UCSD-AML1 (cell line): ENCODE data around the gene PHYKPL.
"Not testable (repeated sequence)": the region's sequence is repeated elsewhere in the genome, so short reads cannot be mapped to it uniquely, and the experiment has no call there.

ENCODE experiments used
- DNase-seq: peaks from one replicate; lab custom pipeline; 2025; ENCODE audit not compliant: unreplicated experiment; lab: John Stamatoyannopoulos, UW

Gene PHYKPL

DNA sequence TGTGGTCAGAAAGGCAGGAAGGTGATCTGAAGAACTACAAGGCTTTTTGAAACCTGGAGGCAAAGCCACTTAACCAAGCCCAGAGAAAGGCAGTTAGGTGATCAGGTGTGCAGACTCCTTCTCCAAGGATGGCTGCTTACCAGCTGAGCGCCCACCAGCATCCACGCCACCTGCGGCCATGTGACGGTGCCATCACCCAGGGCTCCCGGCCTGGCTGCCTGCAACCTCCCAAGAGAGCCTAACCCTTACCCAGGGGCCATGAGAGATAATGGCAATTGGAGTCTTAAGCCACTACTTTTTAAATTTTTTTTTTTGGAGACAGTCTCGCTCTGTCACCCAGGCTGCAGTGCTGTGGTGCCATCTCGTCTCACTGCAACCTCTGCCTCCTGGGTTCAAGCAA is 33.1 kb upstream of the PHYKPL start:
- DNase-seq: no peak

DNA sequence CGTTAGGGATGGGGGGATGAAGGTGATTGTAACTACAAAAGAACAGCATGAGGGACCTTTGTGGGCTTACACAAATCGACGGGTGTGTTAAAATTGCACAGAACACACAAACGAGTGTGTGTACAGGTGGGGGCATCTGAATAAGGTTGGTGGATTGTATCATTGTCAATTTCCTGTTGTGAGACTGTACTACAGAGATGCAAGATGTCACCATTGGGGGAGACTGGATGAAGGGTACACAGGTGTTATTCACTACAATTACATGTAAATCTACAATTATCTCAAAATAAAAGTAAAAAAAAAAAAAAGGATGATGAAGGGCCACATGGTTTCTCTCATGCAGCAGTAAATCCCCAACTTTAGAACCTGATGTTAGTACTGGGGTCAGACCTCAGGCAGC is 31.4 kb upstream of the PHYKPL start:
- no peak for DNase-seq

DNA sequence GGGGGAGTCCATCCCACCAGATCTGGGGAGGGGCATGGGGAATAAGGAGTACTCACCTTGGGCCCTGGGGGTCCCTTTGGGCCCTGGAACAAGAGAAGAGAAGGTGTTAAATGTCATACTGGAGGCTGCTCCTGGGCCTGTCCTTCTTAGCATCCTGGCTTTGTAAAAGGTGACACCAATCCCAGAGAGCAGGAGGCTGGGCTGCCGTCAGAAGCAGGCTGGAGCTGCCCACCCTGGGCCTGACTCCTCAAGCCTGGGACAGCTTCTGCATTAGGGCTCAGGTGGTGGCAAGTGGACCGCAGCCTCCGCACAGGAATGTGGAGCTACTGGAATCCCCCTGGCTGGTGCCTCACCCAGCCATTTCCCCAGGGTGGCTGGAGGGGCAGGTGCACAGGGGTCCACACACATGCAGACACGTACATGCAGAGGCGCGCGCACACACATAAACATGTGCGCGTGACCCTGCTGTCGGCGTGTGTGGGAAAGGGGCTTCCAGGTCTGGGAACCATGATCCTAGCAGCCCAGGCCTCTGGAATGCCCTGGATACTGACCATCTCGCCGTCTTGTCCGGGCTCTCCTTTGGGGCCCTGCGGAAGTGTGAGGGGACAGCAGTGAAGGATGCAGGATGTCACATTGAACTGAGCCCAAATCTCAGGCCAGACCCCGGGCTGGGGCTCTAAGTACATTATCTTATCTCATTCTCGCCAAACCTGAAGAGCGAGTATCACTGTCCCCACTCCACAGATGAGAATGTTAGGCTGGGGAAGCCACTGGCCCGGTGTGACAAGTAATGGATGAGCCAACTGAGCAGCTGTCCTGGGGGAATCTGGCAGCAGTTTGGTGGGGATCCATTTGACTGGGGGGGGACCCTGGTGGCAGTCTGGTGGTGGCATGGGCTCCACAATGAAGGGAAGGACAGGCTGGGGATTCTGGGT is 29.3 kb upstream of the PHYKPL start:
- no peak for DNase-seq

DNA sequence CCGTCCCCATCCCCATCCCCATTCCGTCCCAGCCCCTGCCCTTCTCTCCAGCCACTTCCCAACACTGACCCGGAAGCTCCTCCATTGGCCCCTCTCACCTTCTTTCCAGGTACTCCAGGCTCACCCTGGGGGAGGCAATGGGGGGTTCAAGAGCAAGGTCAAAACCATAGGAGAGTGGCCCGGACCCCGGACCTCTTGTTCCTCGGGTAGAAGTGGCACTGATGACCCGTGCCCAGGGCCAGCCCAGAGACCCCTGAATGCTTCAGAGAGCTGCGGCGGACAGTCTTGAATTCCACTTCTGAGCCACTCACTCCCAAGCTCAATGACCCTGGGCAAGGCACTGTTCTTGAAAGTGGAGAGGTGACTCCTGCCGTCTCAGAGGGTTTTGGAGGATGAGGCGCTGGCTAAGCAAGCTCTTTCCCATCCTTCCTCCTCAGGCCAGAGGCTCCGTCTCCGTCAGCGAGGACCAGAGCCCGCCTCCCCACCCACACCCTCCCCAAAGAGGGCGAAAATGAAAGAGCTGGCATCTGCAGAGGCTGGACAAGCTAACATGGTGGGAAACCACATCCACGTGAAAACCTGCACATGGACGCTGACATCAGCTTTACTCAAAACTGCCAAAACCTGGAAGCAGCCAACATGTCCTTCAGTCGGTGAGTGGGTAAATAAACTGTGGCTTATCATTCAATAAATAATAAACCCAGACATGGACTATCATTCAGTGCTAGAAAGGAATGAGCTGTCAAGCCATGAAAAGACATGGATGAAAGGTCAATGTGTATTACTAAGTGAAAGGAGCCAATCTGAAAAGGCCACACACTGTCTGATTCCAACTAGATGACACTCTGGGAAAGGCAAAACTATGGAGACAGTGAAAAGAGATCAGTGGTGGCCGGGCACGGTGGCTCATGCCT is 27.3 kb upstream of the PHYKPL start:
- no peak for DNase-seq

DNA sequence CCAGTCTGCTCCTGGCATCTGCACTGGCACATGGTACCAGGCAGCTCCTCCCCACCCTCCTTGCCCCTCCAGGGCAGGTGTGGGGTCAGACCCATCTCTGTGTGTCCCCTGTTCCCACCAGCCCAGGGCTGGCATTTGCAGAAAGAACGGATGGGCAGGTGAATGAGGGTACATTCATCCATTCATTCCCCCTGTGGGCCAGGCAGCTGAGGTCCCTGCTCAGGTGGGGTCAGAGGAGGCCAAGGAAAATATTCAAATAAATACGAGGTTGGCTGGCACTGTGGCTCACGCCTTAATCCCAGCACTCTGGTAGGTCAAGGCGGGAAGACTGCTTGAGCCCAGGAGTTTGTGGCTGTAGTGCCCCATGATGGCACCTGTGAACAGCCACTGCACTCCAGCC is 25.0 kb upstream of the PHYKPL start:
- DNase-seq: no peak

DNA sequence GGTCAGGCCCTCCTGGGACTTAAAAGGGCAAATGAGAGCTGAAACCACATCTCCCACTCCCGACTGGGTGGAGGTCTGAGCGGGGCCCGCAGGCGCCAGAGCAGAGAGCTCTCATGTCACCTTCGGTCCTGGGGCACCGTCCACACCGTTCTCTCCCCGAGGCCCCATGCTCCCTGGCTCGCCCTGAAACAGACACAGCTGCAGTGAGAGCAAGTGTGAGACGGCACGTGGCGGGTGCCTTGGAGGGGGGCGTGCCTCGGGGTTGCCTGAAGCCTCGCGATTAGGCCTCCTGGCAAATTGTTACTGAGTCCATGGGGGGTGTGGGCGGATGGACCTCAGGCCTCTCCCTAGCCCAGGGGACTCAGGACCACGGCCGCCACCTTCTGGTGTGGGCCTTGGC is 24.1 kb upstream of the PHYKPL start:
- DNase-seq: no peak

DNA sequence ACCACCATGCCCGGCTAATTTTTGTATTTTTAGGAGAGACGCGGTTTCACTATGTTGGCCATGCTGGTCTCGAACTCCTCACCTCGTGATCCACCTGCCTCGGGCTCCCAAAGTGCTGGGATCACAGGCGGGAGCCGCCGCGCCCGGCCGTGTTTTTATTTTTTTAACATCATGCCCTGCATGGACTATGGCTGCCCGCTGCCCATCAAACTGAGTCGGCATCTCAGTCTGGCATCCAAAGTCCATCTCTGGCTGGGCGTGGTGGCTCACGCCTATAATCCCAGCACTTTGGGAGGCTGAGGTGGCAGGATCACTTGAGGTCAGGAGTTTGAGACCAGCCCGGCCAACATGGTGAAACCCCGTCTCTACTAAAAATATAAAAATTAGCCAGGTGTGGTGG is 21.0 kb upstream of the PHYKPL start:
- DNase-seq: not testable (repeated sequence)

DNA sequence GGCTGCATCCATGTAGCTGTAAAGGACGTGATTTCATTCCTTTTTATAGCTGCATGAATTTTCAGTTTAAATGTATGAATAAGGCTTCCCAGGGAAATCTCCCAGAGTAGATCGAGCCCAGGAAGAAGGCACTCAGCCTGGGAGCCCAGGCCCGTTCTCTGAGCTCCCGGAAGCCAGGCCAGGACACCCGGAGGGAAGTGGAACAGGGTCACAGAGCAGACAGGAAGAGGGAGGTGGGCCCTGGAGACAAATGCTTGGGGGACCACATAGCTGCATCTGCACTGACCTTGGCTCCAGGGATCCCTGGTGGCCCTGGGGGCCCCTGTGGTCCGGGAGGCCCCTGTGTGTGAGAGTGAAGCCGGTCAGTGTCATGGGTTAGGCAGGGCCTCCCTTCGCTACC is 19.7 kb upstream of the PHYKPL start:
- DNase-seq: peak; percentile 37

DNA sequence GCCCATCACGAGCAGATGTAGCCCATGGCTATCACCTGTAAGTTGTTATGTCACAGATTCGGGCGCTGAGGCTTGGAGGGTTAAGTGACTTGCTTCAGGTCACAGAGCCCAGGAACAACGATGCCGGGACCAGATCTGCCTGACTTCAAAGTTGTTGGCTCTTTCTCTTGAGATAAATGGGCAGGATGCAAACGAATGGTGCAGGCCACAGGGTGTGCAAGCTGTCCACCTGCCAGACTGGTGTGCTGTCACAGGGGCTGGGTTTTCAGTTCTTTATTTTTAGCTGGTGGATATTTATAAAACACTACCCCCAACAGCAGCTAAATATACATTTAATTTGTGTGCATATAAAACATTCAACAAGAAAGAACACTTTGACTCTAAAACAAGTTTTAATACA is 17.7 kb upstream of the PHYKPL start:
- no peak for DNase-seq

DNA sequence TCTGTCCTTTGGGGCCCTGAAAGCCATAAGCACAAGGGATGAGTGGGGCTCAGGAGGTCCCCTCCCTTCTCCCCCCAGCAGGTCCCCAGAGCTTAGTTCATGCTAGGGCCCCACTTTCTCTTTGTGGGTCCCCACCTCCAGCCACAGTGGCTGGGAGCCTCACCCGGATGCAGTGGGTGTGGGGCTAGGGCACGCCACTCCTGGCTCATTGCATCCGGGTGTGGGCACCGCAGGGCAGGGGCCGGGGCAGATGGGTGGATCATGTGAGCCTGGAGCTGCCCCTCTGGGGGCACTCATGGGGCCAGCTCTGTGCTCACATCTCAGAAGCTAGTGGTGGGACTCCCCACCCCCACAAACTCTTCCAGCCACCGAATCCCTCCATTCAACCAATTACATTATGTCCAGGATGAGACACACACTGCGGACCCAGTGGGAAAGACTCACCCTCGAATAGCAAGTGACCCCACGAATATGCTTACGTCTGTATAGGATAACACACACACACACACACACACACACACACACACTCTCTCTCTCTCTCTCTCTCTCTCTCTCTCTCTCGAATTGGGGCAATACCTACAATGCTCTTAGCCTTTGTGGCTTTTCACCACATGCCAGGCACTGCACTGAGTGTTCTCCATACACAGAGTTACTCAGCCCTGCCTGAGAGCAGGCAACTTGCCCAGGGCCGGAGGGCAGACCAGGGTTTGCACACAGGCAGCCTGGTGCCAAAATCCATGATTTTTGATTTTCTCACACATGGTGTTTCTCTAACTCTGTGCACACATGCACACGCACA is 16.8 kb upstream of the PHYKPL start:
- no peak for DNase-seq

DNA sequence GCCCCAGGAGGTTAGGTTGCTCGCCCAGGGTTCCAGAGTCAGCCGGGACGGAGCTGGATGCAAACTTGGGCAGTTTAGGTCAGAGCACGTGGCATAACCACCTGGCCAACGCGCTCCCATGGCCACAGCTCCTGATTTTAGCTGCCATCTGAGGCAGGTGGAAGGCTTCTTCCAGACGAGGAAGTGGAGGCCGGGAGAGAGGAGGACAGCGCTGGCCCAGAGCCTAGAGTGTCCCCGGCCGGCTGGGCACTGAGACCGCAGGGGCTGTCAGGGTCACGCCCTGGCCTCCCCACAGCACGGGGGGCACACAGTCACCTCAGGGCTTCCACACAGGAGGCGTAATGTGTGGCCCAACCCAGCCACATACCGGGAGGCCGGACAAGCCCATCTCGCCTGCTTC is 16.1 kb upstream of the PHYKPL start:
- no peak for DNase-seq

DNA sequence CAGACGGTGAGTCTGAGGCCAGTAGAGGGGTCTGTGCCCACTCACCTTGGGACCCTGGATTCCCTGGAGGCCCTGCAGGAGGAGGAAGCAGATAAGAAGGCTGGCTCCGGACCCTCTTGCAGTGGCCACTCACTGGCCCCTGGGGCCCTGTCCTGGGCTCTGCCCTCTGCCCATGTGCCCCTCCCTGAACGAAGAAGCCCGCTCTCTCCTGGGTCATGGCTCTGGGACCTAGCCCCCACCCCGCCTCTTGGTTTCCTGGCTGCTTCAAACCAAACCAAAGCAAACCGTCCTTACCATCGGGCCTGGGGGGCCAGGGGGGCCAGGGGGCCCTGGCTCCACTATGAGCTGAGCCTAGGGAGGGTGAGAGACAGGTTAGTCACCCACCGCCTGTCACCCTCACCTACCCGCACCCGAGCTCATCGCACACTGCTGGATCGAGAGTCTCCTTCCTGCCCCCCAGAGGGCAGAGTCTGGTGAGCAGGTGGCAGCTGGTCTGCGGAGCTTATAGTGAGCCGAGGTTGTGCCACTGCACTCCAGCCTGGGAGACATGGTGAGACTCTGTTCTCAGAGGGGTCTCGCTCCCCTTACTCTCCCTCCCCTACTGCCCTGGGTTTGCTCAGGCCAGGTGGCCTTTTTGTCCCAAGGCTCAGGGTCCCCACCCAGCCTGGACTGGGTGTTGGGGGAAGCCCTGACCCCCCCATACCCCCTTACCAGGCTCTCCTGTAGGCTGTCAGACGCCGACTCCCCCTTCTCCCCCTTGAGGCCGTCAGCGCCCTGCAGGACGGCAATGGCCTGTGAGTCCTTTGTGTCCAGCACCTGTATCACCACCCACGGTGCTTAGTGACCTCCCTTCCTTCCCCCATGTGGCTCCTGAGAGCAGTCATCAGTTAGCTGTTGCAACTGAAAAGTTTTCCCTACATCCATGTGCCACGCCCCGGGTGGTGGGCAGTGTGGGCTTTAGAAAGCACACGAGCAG is 15.2 kb upstream of the PHYKPL start:
- no peak for DNase-seq

DNA sequence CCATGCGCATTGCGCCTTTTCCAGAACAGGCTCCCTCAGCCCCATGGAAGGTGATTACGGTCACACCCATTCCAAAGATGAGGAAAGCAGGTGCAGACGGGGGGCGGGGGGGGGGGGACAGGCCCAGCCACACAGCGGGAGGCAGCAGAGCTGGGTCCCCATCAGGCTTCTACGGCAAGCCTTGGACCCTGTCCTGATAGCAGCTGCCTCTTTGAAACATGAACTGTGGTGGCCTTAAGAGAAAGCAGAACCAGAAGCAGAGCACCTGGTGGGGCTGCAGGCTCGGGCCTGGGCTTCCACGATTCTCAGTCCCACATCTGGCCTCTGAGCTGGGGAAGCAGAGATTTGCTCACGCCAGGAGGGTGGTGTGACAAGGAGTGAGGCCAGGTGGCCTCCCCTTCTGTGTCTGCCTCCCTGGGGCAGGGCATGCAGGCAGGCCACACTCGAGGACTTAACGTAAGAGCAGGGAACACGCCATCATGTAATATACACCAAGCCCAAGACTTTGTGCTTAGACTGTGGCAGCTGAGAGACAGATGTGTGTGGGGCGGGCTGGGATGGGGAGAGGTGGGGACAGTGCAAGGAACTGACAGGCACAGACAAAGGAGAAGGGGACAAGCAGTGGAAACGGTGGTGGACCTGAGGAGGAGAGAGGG is 14.2 kb upstream of the PHYKPL start:
- no peak for DNase-seq

DNA sequence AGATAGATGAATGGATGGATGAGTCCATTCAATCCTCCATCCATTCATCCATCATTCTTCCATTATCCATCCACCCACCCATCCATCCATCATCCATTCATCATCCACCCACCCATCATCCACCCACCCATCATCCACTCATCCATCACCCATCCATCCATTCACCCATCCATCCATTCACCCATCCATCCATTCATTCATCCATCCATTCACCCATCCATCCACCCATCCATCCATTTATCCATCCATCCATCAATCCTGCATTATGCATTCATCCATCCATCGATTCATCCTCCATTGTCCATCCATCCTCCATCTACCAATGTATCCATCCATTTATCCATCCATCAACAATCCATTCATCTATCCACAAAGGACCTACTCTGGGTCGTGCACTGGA is 12.8 kb upstream of the PHYKPL start:
- no peak for DNase-seq

DNA sequence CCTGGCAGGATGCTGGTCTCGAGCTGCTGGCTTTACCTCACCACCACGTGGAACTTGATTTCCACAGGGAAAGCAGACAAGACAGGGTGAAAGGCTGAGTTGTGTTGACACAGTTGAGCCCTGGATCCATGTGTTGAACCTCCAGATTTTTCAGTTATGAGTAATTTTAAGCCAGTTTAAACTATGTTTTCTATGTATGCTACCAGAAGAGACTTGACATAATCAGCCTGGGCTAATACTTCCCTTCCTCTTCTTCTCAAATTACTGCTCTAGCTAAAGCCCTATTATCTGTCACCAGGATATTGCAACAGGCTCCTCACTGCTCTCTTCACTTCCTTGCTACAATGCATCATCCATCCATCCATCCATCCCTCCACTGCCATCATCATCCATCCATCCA is 12.0 kb upstream of the PHYKPL start:
- no peak for DNase-seq

DNA sequence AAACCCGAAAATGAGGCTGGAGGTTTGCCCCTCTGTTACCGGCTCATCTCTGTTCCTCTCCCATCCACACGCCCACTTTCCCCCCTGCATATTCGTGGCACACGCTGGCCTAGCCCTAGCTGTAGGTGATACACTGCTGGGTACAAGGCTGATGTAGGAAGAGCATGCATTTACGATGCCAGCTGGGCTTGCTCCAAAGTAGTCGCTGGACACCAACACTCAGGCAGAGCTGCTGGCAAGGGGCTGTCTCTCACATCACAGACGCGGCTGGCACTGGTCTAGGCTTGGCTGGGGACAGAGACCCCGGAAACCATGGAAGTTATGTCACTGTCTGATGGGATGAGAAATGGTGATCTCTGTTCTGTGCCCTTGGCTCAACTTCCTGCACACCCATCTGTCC is 9.8 kb upstream of the PHYKPL start:
- DNase-seq: no peak

DNA sequence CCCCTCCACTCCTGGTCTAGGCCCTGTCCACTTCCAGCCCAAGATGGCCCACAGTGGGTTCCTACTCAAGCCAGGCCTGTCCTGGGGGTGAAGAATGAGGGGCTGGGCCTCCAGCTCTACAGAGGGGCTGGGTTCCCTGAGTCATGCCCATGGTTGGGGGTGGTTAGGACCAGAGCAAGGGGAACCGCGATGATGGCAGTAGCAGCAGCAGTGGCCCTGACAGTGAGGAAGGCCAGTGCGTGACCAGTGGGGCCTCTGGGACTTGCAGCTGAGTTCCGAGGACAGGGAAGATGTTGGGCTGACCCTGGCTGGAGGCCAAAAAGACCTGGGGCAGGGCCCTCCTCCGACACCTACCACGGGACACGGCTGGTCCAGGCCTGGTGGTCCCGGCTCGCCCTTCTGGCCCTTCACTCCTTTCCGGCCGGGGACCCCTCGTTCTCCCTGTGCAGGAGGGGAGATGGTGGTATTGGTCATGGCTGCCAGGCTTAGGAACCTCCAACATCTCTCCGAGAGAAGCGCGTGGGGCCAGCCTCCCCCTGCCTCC is 9.2 kb upstream of the PHYKPL start:
- DNase-seq: no peak

DNA sequence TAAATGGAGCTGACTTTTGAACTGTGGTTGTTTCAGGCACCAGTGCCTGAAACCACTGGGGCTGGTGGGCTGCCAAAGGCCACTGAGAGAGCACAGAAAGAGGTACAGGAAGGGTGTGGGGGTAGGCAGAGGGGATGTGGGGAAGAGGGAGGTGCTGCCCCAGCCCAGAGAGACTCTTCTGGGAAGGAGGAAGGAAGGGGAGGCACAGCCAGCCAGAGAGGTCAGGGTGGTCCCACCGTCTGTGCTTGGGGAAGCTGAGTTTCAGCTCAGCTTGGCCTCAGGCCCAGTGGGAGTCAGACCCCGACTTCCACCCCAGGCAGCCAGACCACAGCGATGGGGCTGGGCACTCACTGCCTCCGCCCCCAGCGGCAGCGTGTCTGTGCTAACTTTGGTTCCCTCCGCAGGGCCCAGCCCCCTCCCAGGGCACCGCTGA is 8.6 kb upstream of the PHYKPL start:
- DNase-seq: peak; percentile 91

DNA sequence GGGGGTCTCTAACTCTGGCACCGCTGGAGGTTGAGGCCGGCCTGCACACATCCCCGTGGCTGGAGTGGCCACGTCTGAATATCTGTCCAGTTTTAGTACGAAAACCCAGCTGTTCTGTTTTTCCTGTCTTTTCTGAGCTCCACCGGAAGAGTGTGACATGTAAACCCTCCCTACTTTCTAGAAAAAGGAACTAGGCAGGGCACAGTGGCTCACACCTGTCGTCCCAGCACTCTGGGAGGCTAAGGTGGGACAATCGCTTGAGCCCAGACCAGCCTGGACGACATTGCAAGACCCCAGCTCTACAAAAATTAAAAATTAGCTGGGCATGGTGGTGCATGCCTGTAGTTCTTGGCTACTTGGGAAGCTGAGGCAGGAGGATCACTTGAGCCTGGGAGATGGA is 8.2 kb upstream of the PHYKPL start:
- DNase-seq: peak; percentile 77
